Activated T-cell treated with anti-CD3 and anti-CD28 coated beads for 4 hours (primary cell): ENCODE results near the gene BMF.
"Not testable (repeated sequence)": the region's sequence is repeated elsewhere in the genome, so short reads cannot be mapped to it uniquely, and the experiment has no call there.

Source experiments
- DNase-seq: peaks from one replicate; pipeline ENCODE4 v3.0.0-alpha.2; 2020

Gene BMF

GRCh38 chr15:40087068-40087810 lies 21.4 kb downstream of the BMF start:
- no peak for DNase-seq

DNA sequence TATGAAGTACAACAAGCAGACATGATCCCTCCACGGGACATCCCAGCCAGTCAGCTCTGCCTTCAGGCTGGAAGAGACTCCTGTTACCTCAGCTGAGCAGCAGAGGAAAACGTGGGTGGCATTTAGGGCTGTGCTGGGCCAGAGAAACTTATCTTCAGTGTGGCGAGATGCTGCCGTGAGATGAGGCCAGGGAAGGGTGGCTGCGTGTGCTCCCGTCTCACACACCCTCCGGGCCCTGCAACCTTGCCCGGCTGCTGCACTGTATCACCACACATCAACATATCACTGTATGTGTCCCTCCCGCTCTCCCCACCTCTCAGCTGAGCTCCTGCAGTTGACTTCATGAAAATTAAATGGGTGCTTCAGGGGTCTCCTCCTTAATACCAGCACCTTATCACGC lies 23.4 kb downstream of the BMF start:
- DNase-seq, result no peak

DNA sequence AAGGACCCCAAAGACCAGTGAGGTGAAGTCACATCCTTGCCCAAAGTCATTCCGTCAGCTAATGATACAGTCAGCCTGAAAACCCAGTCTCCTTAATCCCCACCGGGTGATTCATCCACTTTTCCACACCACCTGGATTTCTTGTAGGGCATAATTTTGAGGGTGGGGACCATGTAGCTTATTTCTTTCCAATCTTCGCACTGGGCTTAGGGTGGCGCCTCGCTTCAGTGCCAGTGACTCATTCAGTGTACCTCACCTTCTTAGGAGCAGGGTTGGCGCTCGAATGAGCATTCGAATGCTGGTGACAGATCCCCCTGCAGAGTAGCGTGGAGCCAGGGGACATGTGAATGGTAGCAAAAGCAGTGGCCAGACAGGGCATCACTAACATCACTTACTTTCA lies 24.0 kb downstream of the BMF start:
- DNase-seq, result no peak

DNA sequence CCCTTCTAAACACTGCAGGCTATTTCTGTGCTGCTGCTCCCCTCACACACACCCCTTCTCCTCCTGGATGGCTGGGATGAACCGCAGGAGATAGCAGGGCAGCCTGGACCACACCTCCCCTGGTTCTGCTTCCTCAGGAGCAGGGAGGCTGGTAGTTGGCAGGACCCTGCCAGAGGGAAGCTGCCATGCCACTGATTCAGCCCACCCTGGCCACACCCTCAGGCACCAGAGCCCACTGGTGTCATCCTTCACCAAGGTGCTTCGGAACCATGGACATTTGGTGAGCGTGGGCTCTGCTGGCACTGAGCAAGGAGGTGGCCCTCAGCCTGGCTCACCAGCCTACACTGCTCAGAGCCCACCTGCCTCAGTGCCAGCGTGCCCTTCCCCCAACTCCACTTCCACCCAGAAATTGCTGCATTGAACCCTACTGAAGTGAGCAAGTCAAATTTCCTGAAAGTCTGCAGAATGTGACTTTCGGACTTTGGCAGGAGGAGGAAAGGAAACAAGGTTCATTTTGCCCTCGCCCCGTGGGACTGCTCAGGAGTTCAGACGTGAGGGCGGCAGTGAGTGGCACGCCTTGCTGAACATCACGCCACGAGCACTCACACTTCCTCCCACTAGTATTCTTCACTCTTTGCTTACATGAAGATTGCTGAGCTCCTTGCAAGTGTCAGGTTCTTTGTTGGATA lies 26.3 kb downstream of the BMF start:
- DNase-seq, result no peak

- no peak for DNase-seq
Measured at GRCh38 chr15:40081691-40082194, 26.9 kb downstream of the BMF start.

DNA sequence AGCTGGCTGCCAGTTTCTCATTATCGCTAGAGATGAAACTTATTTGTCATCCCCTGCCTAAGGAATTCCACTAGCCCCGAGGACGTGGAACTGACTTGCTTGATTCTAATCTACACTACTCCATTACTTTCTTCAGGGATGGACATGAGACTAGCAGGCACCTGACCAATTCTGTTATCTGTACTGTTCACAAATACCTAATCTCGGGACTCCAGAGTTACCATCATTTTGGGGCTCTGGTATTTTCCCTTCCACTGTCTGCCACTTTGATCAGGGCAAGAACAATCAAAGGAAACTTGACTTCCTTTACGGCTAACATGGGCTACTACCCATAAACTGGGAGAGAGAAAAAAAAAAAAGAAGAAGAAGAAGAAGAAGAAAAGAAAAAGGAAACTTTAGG lies 27.8 kb downstream of the BMF start:
- DNase-seq, result no peak

DNA sequence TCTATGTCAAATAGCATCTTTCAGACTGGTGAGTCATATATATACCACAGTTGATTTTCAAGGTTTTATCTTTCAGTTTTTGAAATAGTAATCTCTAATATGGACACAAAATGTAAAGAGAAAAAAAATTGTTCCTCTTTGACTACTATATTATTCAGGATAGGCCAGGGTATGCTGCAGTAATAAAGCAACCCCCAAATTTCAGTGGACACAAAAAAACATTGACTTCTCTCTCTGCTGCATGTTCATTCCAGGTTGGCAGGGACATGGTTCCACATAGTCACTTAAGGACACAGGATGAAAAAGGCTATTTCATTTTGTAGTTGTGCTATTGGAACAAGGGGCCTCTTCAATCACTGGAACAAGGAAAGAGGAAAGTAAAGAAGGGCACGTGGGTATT lies 28.6 kb downstream of the BMF start:
- DNase-seq, result no peak

DNA sequence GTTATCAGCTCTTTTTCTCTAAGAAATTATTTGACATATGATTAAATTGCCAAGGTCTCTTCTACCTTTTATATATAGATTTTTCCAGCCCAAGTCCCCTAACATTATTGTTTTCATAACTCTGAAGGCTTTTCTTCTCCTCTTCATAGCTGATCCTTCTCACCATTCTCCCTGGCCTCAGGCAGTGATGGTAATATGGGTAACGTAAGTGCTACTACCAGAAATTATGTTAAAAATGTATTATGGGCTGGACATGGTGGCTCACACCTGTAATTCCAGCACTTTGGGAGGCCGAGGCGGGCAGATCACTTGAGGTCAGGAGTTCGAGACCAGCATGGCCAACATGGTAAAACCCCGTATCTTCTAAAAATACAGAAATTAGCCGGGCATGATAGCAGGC lies 29.2 kb downstream of the BMF start:
- no peak for DNase-seq

- no peak for DNase-seq
Measured at GRCh38 chr15:40075298-40076044, 33.2 kb downstream of the BMF start.

DNA sequence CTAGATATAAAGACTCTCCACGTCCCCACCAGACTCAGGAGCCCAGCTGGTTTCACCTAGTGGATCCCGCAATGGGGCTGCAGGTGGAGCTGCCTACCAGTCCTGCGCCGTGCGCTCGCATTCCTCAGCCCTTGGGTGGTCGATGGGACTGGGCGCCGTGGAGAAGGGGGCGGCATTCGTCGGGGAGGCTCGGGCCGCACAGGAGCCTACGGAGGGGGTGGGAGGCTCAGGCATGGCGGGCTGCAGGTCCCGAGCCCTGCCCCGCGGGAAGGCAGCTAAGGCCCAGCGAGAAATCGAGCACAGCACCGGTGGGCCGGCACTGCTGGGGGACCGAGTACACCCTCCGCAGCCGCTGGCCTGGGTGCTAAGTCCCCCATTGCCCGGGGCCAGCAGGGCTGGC lies 34.0 kb downstream of the BMF start:
- not testable (repeated sequence) for DNase-seq

DNA sequence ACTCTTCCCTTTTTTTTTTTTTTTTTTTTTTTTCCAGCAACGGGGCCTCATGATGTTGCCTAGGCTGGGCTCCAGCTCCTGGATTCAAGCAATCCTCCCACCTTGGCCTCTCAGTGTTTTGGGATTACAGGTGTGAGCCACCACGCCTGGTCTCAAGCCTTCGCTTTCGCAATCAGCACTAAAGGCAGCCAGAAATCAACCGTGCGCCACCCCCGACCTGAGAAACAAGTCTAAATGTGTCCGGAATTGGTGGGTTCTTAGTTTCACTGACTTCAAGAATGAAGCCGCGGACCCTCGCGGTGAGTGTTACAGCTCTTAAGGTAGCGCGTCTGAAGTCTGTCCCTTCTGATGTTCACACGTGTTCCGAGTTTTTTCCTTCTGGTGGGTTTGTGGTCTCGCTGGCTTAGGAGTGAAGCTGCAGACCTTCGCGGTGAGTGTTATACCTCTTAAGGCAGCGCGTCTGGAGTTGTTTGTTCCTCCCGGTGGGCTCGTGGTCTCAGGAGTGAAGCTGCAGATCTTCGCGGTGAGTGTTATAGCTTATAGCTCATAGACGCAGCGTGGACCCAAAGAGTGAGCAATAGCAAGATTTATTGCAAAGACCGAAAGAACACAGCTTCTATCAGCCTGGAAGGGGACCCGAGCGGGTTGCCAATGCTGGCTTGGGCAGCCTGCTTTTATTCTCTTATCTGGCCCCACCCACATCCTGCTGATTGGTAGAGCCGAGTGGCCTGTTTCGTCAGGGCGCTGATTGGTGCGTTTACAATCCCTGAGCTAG lies 34.8 kb downstream of the BMF start:
- DNase-seq, result not testable (repeated sequence)

GRCh38 chr15:40072216-40072990 lies 36.3 kb downstream of the BMF start:
- DNase-seq, result no peak

GRCh38 chr15:40070608-40071218 lies 38.0 kb downstream of the BMF start:
- DNase-seq, result no peak

- DNase-seq, result no peak
Measured at GRCh38 chr15:40070166-40070557, 38.5 kb downstream of the BMF start.

DNA sequence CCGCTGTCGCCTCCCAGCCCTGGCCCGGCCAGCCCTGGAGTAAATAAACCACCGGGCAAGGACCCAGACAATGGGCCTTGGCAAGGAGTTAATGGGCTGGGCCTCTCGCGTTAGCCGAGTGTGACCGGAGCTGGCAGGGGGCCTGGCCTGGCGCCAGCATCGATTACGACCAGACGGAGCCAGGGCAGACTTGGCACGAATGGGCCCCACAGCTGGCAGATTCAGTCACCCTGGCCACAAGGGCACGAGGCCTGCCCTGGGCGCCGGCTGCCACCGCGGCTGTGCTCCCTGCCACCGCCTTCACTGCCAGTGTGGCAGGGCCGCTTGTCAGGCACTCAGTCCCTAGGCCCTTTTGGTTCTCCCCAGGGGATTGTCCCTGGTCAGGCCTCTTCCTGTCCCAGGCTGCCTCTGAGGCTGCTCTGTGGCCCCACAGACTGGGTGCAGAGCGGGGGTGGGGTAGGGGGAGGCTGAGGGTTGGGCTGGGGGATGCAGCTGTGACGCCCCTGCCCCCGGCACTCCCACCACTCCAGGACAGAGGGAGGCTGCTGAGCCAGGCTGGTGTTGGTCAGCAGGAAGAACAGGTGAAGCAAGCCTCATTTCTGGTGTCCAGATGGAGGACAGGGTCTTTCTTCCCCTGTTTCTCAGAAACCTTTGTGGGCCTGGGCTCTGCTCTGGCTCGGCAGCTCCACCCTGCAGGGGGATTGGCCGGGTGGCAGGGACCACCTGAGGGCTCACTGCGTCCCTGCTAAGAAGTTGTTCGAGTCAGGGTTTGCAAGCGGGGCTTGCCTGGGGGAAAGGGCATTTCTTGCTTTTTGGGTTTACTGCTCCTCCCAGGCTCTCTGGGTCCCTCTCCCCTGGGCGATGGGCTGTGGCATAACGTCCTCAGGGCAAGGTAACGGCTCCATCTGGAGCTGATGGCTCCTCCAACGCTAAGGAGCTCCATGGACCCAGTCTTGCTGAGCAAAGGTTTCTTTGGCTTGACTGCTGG lies 39.2 kb downstream of the BMF start:
- no peak for DNase-seq

GRCh38 chr15:40067921-40068624 lies 40.6 kb downstream of the BMF start:
- no peak for DNase-seq

DNA sequence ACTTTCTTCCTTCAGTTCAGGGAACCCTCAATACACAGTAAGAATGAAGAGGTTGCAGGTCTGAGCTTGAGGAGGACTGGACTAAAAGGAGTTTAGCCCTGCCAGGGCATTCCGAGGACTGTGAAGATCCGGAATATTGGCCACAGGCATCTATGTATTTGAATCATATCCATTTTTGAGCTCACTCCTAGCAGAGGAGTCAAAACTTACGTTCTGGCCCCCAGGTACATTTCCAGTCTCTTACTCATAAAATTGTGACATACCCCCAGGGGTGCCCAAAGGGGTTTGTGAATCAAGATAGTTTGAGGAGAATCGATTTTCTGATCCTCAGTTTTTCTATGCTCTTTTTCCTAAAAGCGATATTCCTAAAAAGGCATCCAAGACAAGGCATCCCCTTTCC lies 42.1 kb downstream of the BMF start:
- no peak for DNase-seq

DNA sequence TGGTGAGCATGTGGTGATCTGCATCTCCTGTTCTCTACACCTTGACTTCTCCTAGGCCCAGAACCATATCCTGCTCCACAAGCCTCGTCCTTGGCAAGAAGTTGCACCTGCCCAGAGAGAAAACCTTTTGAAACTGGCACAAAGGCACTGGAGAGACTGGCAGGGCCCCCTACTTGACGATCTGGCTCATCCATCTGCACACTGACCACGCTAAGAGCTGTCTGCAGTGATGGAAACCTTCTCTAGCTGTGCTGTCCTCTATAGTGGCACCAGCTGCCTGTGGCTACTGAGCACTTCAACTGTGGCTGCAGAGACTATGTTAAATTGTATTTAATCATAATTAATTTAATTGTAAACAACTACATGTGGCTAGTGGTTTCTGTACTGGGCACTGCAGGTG lies 43.5 kb downstream of the BMF start:
- DNase-seq, result no peak

GRCh38 chr15:40064231-40064894 lies 44.3 kb downstream of the BMF start:
- no peak for DNase-seq
